Esophagus (tissue), 2 donors: ENCODE measurements around the gene STX7. TPM values are rescaled to one million over a fixed set of nuclear protein-coding genes. Genes with fewer than 3 reads are reported as not detected.

Source experiments
- H3K27ac ChIP-seq, 2 donors: one replicate each; pipeline ENCODE4 v1.5.1; 2013; ENCODE audit warnings: low read depth in 2 of 2, mild to moderate bottlenecking in 2 of 2, inconsistent platforms in 1 of 2, low read length in 1 of 2, moderate library complexity in 1 of 2
- H3K27me3 ChIP-seq, 2 donors: one replicate each; pipeline ENCODE4 v1.6.1; 2013; ENCODE audit warnings: low read length in 2 of 2, control low read depth in 1 of 2, mild to moderate bottlenecking in 1 of 2; ENCODE audit not compliant: insufficient read depth in 2 of 2, control insufficient read depth in 1 of 2
- H3K36me3 ChIP-seq, 2 donors: one replicate each; pipeline ENCODE4 v1.6.1; 2013; ENCODE audit warnings: low read length in 1 of 2; ENCODE audit not compliant: control insufficient read depth in 2 of 2, insufficient read depth in 2 of 2
- H3K4me1 ChIP-seq, 2 donors: one replicate each; pipeline ENCODE4 v1.6.1; 2013; ENCODE audit warnings: low read length in 1 of 2; ENCODE audit not compliant: control insufficient read depth in 2 of 2, insufficient read depth in 2 of 2
- H3K4me3 ChIP-seq, 2 donors: one replicate each; pipeline ENCODE4 v1.5.1; 2013; ENCODE audit warnings: low read length in 2 of 2, mild to moderate bottlenecking in 2 of 2, low read depth in 1 of 2, moderate library complexity in 1 of 2
- H3K9me3 ChIP-seq, 2 donors: one replicate each; pipeline ENCODE4 v1.6.1; 2013; ENCODE audit warnings: mild to moderate bottlenecking in 2 of 2, low read depth in 1 of 2, low read length in 1 of 2, moderate library complexity in 1 of 2; ENCODE audit not compliant: control insufficient read depth in 2 of 2, insufficient read depth in 1 of 2
- WGBS, 2 donors: extraction: QIAGEN DNeasy Blood & Tissue Kit; methylation state at CpG; one replicate each; pipeline ENCODE4 v1.1.7; 2013; 5-methylcytosine and 5-hydroxymethylcytosine counted together
- polyA plus RNA-seq, 2 donors: library from polyadenylated mRNA; stranded (reverse); fragments of 200-250 nt; gene quantifications; one replicate each; pipeline ENCODE4 v1.2.3, GENCODE V29; 2013
- donor health status: healthy with polysubstance abuse.
- donor health status: Bipolar disorder and iron deficiency.

STX7 gene
- polyA plus RNA-seq, 2 donors: 9.0 to 19.2 TPM

DNA sequence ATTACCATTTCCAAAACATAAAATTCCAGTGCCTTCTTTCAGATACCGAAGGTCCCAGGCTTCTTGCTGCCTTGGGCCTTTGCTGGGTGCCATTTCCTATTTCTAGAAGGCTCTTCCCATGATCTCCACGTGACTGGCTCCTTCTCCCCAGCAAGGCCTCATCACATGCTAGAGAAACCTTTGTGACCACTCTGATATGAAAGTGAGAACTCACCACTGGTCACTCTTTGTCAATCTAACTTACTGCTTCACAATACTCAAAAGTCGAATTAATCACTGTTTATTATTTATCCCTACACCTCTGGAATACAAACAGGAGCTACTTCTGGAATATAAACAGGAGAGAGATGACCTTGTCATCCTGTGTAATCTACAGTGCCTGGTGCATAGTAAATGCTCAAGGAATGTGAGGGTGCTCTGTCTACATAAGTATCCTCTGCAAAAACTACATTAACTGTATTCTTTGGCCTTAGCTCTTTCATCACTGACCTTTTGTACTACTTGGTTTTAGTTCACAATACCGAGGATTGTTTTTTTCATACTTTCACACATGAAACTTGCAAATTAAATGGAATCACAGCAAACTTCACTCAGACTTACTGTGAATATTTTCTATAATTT is 1.6 kb downstream of the STX7 start:
- no peaks in the 10 kb centered on the region for H3K36me3 ChIP-seq
- no peaks in the 10 kb centered on the region for H3K27me3 ChIP-seq
- no peaks in the 10 kb centered on the region for H3K9me3 ChIP-seq
- peaks cover 0 to 2% of the 10 kb centered on the region in 2 donors for H3K4me1 ChIP-seq
- WGBS, 2 donors: 42 to 45% methylated on average over 4 of the region's 4 CpGs
- no peak overlapping the region for H3K27ac ChIP-seq
- peak overlapping the region in 1 of 2 donors; percentile 74 for H3K4me3 ChIP-seq

DNA sequence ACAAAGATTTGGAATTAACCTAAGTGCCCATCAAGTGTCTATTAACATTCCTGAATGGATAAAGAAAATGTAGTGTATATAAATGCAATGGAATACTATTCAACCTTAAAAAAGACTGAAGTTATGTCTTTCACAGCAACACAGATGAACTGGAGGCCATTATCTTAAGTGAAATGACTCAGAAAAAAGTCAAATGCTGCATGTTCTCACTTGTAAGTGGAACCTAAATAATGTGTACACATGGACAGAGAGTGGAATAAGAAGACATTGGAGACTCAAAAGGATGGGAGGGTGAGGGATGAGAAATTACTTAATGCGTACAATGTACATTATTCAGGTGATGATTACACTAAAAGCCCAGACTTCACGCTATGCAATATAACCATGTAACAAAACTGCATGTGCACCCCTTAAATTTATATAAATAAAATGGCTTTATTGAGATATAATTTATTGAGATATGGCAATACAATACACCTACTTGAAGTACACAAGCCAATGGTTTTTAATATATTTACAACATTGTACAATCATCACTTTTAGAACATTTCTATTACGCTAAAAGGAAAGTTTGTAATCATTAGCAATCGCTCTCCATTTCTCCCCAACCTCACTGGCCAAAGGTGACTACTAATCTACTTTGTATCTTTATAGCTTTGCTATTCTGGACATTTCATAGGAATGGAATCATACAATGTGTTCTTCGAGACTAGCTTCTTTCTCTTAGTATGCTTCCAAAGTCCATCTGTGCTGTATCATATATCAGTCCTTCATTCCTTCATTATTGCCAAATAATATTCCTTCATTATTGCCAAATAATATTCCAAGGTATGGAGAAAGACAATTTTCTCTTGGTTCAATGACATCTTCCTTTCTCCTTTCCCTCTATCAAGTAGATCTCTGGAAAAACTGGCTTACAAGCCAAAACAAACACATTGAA is 5.8 kb downstream of the STX7 start:
- WGBS, 2 donors: 92 to 97% methylated on average over 5 of the region's 5 CpGs
- Histone ChIP-seq H3K4me1 (peaks cover 0 to 2% of the 10 kb centered on the region in 2 donors), H3K27me3 (no peaks in the 10 kb centered on the region), H3K9me3 (no peaks in the 10 kb centered on the region), H3K27ac (no peak overlapping the region), H3K4me3 (no peak overlapping the region), H3K36me3 (no peaks in the 10 kb centered on the region)

DNA sequence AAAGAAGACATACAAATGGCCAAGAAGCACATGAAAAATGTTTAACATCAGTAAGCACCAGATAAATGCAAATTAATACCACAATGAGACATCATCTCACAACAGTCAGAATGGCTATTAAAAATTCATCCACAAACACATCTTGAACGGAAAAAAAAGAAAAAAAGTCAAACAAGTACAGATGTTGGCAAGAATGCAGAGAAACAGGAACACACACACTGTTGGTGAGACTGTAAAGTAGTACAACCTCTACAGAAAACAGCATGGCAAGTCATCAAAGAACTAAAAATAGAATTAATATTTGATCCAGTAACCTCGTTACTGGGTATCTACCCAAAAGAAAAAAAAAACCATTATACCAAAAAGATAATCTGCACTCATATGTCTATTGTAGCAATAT is 6.5 kb downstream of the STX7 start:
- Histone ChIP-seq H3K27ac (no peak overlapping the region), H3K36me3 (peaks cover 2 to 5% of the 10 kb centered on the region in 2 donors), H3K27me3 (no peaks in the 10 kb centered on the region), H3K4me3 (no peak overlapping the region), H3K9me3 (no peaks in the 10 kb centered on the region), H3K4me1 (peaks cover 0 to 2% of the 10 kb centered on the region in 2 donors)
- 50 to 56% methylated on average over 2 of the region's 2 CpGs for WGBS, 2 donors

DNA sequence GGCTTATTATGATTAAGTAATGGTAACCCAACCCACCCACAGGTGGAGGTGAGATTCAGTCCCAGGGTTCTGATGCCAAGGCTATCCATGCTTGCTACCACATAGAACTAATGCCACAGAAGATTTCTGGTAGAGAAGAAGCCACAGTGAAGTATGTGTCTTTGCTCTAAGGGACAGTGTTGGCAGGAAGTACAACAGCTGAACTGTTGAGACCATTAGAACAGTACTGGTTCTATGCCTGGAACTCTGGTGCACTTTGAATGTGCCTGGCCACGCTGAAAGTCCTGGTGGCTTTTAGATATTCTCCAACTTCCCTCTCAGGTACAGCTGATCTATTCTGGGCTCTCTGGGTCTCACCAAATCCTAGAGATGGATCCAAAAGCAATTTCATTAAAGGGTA is 7.8 kb downstream of the STX7 start:
- Histone ChIP-seq H3K27me3 (no peaks in the 10 kb centered on the region), H3K36me3 (peaks cover 2 to 5% of the 10 kb centered on the region in 2 donors), H3K4me3 (no peak overlapping the region), H3K9me3 (no peaks in the 10 kb centered on the region), H3K27ac (no peak overlapping the region), H3K4me1 (peaks cover 0 to 2% of the 10 kb centered on the region in 2 donors)
- 86 to 87% methylated on average over 1 of the region's 1 CpG for WGBS, 2 donors

DNA sequence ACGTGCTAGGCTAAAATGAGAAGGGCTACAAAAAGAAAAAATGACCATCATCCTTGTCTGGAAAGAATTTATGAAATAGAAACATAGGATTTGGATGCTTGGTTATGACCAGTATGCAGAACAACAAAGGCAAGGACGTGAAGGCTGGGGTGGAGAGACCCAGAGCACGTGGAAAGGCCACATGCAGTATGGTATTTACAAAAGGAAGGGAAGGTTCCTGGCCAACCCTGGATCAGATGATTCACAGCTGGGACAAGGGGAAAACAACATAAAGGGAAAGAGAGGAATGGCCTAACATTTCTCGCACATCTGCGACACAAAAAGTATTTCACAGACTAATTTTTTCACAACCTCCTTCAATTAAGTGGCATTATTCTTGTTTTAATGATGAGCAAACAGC is 8.2 kb downstream of the STX7 start:
- H3K36me3 ChIP-seq: peaks cover 5% of the 10 kb centered on the region in 2 donors
- WGBS, 2 donors: 80 to 82% methylated on average over 5 of the region's 5 CpGs
- H3K27ac ChIP-seq: no peak overlapping the region

DNA sequence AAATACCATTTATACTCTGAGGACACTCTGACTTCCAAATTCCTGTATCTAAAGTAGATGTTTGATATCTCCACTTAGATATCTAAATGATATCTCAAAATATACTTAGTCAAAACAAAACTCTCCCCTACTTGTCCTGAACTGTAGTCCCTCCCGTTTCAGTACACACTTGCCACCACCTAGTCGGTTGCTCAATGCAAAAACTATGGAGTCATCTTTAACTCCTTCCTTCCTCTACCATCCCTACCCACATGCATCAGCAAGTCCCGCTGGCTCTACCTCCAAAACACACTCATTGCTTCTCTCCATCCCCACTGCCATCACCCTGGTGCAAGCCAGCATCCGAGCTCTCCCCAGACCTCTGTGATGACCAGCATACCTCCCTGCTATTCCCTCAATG is 13.2 kb downstream of the STX7 start:
- Histone ChIP-seq H3K4me1 (peaks cover 0 to 2% of the 10 kb centered on the region in 2 donors), H3K27ac (no peak overlapping the region), H3K9me3 (no peaks in the 10 kb centered on the region), H3K36me3 (peaks cover 5% of the 10 kb centered on the region in 2 donors), H3K27me3 (no peaks in the 10 kb centered on the region), H3K4me3 (no peak overlapping the region)
- WGBS, 2 donors: 56 to 61% methylated on average over 4 of the region's 4 CpGs

More for the DNA sequence above, 8.2 kb downstream of the STX7 start:
- Histone ChIP-seq H3K4me3 (no peak overlapping the region), H3K4me1 (peaks cover 0 to 4% of the 10 kb centered on the region in 2 donors), H3K9me3 (no peaks in the 10 kb centered on the region), H3K27me3 (no peaks in the 10 kb centered on the region)

DNA sequence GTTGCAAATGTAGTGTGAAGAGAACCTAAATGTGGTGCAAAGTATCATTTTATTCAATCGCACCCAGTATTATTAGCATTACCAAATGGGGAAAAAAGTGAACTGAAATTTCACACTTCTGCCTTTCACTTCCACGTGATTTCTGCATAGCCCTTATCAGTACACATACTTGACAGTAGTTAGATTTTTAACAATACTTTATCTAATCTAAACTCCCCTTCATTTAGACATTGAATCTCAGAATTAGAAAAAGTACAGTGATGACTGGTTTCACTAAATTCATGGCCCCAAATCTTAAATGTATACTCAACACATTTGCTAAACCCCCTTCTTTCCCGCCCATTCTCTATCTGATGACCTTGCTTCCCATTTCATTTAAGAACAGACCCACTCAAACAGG is 14.3 kb downstream of the STX7 start:
- Histone ChIP-seq H3K4me1 (peaks cover 0 to 2% of the 10 kb centered on the region in 2 donors), H3K27ac (no peak overlapping the region), H3K36me3 (peaks cover 5% of the 10 kb centered on the region in 2 donors), H3K27me3 (no peaks in the 10 kb centered on the region), H3K4me3 (no peak overlapping the region), H3K9me3 (no peaks in the 10 kb centered on the region)
- WGBS, 2 donors: 81 to 92% methylated on average over 3 of the region's 3 CpGs

DNA sequence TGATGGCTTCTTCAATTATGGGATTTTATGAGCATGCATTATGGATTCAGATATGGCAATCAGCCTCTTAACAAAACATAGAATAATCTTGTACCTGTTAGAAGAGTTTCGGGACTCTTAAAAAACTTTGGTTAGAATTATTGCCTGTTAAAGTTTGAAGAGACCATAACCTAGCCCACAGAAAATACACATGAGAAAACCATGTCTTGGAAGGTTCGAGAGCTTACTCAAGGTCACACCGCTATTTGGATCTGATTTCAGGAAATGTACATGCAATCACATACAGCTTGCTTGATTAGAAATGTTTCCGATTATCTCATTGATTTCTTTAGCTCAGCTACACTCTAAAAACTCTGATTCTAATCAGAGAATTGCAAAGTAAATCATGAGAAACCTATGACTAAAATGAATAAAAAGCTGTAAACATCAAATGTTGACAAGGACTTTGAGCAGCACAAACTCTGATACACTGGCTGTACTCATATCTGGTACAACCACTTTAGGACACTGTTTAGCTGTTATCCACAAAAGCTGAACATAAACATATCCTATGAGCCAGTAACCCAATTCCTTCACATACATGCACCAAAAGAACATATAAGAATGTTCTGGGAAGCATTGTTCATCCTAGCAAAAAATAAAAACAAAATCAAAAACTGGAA is 16.3 kb downstream of the STX7 start:
- Histone ChIP-seq H3K27me3 (no peaks in the 10 kb centered on the region), H3K4me3 (no peak overlapping the region), H3K4me1 (peaks cover 0 to 5% of the 10 kb centered on the region in 2 donors), H3K27ac (no peak overlapping the region), H3K36me3 (peaks cover 2 to 3% of the 10 kb centered on the region in 2 donors), H3K9me3 (no peaks in the 10 kb centered on the region)
- WGBS, 2 donors: 36 to 45% methylated on average over 4 of the region's 4 CpGs

DNA sequence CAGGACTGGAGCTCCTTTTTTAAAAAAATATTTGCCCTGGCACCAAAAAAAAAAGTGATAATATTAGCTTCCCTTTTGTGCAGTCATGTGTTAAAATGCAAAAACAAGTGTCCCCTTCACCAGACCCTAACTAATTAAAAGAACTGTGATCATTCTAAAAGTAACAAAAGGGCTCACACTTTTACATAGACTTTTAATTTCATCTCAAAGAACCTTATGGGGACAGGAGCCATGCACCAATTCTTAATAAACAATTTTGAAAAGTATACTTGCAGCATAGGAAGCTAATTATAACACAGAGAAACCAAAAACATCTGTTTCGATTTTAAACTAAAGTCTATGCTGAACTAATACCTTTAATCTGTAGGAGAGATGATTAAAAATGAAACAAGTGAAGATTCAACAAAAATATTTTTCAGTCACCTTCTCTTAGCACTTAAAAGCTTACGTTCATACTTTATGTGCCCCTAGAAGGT is 17.3 kb downstream of the STX7 start:
- Histone ChIP-seq H3K36me3 (peaks cover 0 to 3% of the 10 kb centered on the region in 2 donors), H3K27me3 (no peaks in the 10 kb centered on the region), H3K27ac (no peak overlapping the region), H3K9me3 (no peaks in the 10 kb centered on the region), H3K4me3 (no peak overlapping the region), H3K4me1 (peaks cover 0 to 5% of the 10 kb centered on the region in 2 donors)
- 61 to 73% methylated on average over 2 of the region's 2 CpGs for WGBS, 2 donors
